Epithelial cell of prostate (primary cell): ENCODE measurements around the gene LRIF1.
"Not testable (repeated sequence)": the region's sequence is repeated elsewhere in the genome, so short reads cannot be mapped to it uniquely, and the experiment has no call there.

Experiments used
- DNase-seq: peaks from one replicate; pipeline ENCODE4 v3.0.0-alpha.2; 2011; ENCODE audit warnings: low read depth, low spot score
- H3K27ac ChIP-seq: fragments of 450-650 bp; 2 replicates; pipeline ENCODE4 v1.5.1; 2017; ENCODE audit warnings: mild to moderate bottlenecking

Gene LRIF1, protein sequence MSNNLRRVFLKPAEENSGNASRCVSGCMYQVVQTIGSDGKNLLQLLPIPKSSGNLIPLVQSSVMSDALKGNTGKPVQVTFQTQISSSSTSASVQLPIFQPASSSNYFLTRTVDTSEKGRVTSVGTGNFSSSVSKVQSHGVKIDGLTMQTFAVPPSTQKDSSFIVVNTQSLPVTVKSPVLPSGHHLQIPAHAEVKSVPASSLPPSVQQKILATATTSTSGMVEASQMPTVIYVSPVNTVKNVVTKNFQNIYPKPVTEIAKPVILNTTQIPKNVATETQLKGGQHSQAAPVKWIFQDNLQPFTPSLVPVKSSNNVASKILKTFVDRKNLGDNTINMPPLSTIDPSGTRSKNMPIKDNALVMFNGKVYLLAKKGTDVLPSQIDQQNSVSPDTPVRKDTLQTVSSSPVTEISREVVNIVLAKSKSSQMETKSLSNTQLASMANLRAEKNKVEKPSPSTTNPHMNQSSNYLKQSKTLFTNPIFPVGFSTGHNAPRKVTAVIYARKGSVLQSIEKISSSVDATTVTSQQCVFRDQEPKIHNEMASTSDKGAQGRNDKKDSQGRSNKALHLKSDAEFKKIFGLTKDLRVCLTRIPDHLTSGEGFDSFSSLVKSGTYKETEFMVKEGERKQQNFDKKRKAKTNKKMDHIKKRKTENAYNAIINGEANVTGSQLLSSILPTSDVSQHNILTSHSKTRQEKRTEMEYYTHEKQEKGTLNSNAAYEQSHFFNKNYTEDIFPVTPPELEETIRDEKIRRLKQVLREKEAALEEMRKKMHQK

GRCh38 chr1:110963691-110964454, at the start of gene LRIF1:
TSS of gene LRIF1 (minus strand) at chr1:110963922. CDS start at chr1:110963688, 234 bp downstream.
- peak within 1 kb of the TSS; percentile 98 for H3K27ac ChIP-seq
- peak; percentile 96 for DNase-seq

- no peak for DNase-seq
- H3K27ac ChIP-seq, result no peak overlapping the region
Measured at GRCh38 chr1:111008031-111008430, 44.3 kb upstream of the LRIF1 start.

- H3K27ac ChIP-seq, result no peak overlapping the region
- DNase-seq, result no peak
Measured at GRCh38 chr1:111006556-111006955, 42.8 kb upstream of the LRIF1 start.

DNA sequence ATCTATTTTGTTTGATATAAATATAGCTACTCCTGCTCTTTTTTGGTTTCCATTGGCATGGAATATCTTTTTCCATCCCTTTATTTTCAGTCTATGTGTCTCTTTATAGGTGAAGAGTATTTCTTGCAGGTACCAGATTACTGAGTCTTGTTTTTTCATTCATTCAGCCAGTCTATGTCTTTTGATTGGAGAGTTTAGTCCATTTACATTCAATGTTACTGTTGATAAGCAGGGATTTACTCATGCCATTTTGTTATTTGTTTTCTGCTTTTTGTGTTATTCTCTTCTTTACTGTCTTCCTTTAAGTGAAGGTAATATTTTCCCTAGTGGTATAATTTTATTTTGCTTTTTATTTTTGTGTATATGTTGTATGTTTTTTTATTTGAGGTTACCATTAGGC, 35.9 kb upstream of the LRIF1 start:
- DNase-seq, H3K27ac ChIP-seq: not testable (repeated sequence)

GRCh38 chr1:110992329-110992728, 28.6 kb upstream of the LRIF1 start:
- DNase-seq, H3K27ac ChIP-seq: not testable (repeated sequence)

DNA sequence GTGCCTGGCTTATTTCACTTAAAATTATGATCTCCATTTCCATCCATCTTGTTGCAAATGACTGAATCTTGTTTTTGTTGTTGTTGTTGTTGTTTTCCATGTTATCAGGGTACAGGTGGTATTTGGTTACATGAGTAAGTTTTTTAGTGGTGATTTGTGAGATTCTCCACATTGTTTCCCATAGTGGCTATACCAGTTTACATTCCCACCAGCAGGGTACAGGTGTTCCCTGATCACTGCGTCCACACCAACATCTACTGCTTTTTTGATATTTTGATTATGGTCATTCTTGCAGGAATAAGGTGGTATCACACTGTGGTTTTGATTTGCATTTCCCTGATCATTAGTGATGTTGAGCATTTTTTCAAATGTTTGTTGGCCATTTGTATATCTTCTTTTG, 27.6 kb upstream of the LRIF1 start:
- DNase-seq, H3K27ac ChIP-seq: not testable (repeated sequence)

GRCh38 chr1:110990541-110990940, 26.8 kb upstream of the LRIF1 start:
- no peak for DNase-seq
- no peak overlapping the region for H3K27ac ChIP-seq

- DNase-seq, result no peak
- no peak overlapping the region for H3K27ac ChIP-seq
Measured at GRCh38 chr1:110986407-110986891, 22.7 kb upstream of the LRIF1 start.

GRCh38 chr1:110982320-110982719, 18.6 kb upstream of the LRIF1 start:
- no peak for DNase-seq
- no peak overlapping the region for H3K27ac ChIP-seq

GRCh38 chr1:110979154-110979553, 15.4 kb upstream of the LRIF1 start:
- DNase-seq, result no peak
- no peak overlapping the region for H3K27ac ChIP-seq

GRCh38 chr1:110976089-110976488, 12.4 kb upstream of the LRIF1 start:
- no peak overlapping the region for H3K27ac ChIP-seq
- no peak for DNase-seq

DNA sequence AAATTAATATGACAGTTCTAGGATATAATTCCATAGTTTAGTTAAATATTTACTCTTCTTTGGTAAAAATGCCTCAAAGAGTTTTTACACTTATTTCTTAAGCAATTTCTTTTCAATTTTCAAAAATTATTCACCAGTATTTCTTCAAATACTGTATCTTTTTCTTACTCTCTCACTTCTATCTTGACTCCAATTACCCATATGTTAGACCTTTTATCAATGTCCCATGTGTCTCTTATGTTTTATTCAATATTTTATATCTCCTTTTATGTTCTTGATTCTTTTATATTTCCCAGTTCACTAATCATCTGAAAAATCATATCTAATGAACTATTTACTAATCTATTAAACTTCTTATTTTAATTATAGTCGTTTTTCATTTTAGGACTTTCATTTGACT, 11.5 kb upstream of the LRIF1 start:
- DNase-seq, result no peak
- no peak overlapping the region for H3K27ac ChIP-seq

GRCh38 chr1:110967256-110967655, 3.5 kb upstream of the LRIF1 start:
- DNase-seq, result no peak
- no peak overlapping the region for H3K27ac ChIP-seq

GRCh38 chr1:110964455-110964903, 757 bp upstream of the LRIF1 start:
- H3K27ac ChIP-seq, result peak overlapping the region; percentile 98
- no peak for DNase-seq

DNA sequence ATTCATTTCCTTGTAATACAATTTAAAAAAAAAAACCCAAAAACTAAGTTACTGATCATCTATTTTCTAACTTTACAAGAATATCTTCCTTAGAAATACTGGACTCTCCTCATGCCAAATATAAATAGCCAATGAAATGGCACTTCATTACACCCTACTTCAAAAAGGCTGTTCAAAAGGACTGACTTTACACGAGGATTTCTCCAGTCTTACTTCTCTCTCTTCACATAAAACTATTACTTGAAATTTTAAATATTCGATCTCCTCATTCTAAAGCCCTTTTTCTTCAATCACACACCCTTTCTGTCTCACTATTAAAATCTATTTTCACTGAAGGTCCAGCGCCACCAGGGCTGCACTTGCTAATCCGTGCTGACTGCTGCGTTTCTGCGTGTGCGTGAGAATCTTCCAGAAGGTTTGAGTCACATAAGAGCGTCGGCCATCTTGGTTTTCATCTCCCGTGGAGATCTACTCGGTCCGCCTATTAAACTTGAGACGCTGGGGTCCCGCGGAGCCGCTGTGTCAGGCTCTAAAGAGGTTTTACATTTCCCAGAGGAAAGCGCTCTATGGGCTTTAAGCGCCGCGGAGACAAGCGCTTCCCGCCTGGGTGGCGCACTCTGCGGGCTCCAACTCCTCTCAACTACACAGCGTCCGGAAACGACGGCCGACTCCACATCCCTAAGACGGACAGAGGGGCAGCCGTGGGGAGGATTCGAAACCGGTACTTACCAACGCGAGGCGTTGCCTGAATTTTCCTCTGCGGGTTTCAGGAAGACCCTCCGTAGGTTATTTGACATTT, 631 bp downstream of the LRIF1 start:
- peak; percentile 27 for DNase-seq
- peak overlapping the region; percentile 98 for H3K27ac ChIP-seq

DNA sequence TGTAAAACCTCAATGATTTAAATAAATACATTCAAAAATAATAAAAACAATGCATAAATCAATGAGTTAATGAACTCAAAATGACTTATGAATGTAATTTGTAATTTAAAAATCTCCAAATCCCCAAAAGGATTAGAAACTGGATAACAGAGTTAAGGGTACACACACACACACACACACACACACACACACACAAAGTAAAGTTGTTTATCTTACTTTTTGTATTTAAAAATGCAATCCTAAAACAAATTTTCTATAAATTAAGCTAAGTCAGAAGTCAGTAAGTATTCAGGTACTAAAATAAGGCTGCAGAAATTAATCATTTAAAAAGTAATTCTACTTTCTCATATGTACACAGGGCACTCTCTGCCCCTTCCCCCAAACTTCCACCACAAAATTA, 1.8 kb downstream of the LRIF1 start:
- no peak for DNase-seq

GRCh38 chr1:110960777-110961420, 2.8 kb downstream of the LRIF1 start:
- no peak overlapping the region for H3K27ac ChIP-seq
- DNase-seq, result no peak

More for the DNA sequence above, 1.8 kb downstream of the LRIF1 start:
- H3K27ac ChIP-seq, result no peak overlapping the region

DNA sequence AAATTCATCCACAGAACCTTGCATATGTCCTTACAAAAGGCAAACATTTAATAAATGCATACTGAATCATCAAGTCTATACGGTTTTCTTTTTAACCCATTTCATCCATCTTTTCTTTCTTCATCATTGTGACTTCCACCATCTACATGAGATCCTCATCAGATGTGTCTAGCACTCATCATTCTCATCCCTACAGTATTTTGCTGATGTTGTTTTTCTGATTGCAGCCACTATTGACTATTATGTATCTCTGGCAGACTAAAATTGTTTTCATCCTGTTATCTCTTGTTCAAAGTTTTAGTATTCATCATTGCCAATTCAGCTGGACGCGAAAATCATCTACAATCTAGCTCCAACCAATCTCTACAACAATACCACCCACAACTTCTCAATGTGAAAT, 5.9 kb downstream of the LRIF1 start:
- DNase-seq, result no peak
- H3K27ac ChIP-seq, result no peak overlapping the region

- no peak overlapping the region for H3K27ac ChIP-seq
- DNase-seq, result no peak
Measured at GRCh38 chr1:110956586-110956985, 7.1 kb downstream of the LRIF1 start.
